ENCODE measurements around the gene PNKP.

PNKP gene

DNA sequence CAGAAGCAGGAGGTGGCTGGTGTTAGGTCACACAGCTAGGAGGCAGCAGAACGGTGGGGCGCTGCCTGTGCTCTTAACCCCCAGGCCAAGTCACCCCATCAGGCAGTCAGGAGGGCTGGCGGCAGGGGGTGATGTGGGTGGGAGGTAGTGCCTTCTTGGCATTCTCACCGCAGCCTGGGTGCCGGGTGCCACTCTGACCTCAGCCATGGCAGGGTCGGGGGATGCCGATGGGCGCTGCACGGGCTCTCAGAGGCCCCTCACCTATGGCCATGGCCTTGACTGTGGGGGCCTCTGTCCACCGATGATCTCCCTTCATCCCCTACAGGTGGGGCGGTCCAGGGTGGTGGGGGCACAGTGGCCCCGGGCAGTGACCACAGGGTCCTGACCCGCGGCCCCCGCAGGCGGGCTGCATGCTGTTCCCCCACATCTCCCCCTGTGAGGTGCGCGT, 10.8 kb downstream of the PNKP start:
- TF ChIP-seq, protein P1, sequence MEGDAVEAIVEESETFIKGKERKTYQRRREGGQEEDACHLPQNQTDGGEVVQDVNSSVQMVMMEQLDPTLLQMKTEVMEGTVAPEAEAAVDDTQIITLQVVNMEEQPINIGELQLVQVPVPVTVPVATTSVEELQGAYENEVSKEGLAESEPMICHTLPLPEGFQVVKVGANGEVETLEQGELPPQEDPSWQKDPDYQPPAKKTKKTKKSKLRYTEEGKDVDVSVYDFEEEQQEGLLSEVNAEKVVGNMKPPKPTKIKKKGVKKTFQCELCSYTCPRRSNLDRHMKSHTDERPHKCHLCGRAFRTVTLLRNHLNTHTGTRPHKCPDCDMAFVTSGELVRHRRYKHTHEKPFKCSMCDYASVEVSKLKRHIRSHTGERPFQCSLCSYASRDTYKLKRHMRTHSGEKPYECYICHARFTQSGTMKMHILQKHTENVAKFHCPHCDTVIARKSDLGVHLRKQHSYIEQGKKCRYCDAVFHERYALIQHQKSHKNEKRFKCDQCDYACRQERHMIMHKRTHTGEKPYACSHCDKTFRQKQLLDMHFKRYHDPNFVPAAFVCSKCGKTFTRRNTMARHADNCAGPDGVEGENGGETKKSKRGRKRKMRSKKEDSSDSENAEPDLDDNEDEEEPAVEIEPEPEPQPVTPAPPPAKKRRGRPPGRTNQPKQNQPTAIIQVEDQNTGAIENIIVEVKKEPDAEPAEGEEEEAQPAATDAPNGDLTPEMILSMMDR (conservative IDR thresholded peaks at IDR 0.05): no peak
- H3K27ac ChIP-seq: peak overlapping the region; percentile 99

DNA sequence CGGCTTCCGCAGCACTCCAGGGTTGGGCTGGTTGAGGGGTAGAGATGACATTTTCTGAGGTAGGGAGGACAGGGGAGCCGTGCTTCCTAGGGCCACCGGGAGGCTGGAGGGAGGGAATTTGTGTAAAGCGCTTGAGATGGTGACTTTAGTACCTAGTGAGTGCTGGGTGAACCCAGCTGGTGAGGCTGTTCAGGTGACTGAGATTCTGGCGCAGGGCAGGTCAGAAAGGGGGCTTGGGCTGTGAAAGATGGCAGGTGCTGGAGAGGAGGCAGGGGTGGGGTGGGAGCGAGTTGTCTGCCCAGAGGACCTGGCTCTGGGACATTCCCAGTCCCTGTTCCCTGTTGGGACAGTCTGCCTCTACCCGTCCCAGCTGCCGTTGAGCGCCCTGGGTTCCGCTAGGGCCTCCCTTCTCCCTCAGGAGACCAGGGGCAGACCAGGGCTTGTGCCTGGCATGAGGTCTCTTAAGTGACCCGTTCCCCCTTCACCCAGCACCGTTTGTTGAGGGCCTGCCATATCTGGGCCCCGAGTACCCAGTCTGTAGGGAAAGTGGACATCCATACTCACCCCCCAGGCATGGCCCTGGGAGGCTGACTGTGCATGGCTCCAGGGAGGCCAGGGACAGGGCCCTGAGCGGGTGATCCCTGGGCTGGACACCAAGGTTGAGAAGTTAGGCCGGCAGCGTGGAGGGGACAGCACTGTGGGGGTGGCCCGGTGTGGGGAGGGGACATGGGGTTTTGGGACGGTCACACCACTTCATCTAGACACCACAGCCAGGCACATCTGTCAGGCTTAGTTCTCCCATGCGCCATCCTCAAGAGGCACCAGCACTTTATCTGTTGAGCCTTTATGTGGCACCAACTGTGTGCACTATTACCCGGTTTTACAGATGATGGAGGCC, 11.5 kb downstream of the PNKP start:
- H3K27ac ChIP-seq: peak overlapping the region; percentile 99
- TF ChIP-seq, protein P1 (conservative IDR thresholded peaks at IDR 0.05): no peak

DNA sequence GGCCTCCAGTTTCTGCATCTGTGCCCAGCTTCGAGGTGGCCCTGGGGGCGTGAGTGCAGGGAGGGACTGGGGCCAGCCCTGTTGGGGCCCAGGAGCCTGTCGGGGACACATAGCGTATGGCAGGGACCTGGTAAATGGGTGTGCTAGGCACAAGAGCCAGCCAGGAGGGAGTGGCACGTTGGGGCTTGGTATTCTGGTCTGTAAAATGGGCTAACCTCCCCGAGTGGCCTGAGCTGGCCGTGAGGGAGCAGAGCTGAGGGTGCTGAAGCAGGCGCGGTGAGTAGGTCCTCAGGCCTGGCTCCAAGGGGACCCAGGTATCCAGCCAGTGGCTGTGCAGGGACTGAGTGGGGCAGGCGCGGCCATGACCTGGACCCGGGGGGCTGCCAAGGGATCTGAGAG, 12.1 kb downstream of the PNKP start:
- peak overlapping the region; percentile 99 for H3K27ac ChIP-seq

DNA sequence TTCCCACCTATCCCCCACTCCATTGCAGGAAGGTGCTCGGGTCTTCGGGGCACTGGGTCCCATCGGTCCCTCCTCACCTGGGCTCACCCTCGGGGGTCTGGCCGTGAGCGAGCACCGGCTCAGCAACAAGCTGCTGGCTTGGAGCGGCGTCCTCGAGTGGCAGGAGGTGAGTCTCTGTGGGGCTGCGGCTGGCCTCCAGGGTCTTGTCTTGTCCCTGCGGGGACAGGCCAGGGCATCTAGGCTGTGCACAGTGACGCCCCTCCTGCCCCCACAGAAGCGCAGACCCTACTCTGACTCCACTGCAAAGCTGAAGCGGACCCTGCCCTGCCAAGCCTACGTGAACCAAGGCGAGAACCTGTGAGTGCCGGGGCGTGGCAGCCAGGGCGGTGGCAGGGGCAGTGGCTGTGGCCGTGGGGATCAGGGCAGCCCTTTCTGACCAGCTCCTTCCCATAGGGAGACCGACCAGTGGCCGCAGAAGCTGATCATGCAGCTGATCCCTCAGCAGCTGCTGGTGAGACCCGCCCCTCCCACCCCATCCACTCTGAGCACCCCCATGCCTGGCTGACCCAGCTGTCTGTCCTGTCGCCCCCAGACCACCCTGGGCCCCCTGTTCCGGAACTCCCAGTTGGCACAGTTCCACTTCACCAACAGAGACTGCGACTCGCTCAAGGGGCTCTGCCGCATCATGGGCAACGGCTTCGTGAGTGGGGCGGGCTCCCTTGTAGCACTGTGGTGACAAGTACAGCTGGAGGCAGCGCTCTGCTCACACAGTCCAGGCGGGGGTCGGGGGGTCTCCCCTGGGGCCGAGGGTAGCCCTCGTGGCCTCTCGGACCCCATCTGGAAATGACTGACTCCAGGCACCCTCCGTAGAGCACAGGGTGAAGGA, 12.8 kb downstream of the PNKP start:
- TF ChIP-seq, protein P1 (conservative IDR thresholded peaks at IDR 0.05): no peak
- peak overlapping the region; percentile 99 for H3K27ac ChIP-seq

More for the DNA sequence above, 12.1 kb downstream of the PNKP start:
- TF ChIP-seq, protein P1 (conservative IDR thresholded peaks at IDR 0.05): no peak

DNA sequence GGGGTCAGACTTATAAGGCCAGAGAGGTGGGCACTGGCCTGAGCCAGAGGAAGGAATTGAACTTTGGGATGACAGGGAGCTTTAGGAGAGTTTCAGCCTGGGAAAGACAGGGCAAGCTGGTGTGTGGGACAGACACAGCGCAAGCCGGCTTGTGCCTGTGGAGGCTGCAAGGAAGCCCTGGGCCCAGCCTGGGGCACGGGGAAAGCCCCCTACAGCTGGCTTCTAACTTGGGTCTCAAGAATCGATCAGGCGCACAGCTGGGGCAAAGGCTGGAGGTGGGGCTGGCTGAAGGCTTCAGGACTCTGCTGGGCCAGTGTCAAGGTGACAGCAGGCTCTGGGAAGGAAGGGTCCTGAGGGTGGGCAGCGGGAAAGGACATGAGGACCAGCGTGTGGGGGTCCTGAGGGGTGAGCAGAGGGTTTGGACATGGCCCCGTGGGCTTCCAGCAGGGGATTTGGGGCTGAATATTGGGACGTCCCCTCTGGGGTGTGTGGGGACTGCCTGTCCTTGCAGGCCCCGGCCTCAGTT, 13.5 kb downstream of the PNKP start:
- peak overlapping the region; percentile 99 for H3K27ac ChIP-seq
- TF ChIP-seq, protein P1 (conservative IDR thresholded peaks at IDR 0.05): no peak

DNA sequence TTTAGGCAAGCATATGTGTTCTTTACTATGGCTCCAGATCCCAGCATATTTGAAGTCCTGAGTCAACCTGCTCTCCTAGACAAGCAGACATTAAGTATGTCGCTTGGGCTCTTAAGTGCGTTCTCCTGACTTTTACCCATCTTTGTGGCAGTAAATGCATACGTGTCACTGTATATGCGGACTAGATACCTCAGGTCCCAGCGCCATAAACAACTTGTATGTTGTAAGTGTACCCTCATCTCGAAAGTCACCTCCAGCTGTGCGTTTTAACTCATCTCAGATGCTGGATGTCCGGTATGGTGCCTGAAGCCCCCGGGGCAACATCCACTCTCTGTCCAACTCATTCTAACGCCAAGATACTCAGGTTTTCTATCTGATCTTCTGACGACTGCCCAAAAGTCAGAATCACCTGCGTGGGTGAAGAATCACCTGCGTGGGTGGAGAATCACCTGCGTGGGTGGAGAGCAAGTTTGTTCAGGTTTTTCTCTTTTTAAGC, 14.7 kb downstream of the PNKP start:
- TF ChIP-seq, protein P1 (conservative IDR thresholded peaks at IDR 0.05): no peak
- peak overlapping the region; percentile 99 for H3K27ac ChIP-seq

All from VCaP (cell line).